Liver (tissue), 9 donors: ENCODE data around the gene LYRM4. TPM values are rescaled to one million over a fixed set of nuclear protein-coding genes. Genes with fewer than 3 reads are reported as not detected.

ENCODE experiments used
- DNase-seq: peaks from one replicate; pipeline ENCODE4 v3.0.0-alpha.2; 2017; ENCODE audit warnings: low spot score
- H3K27ac ChIP-seq, 2 donors: one replicate each; pipeline ENCODE4 v1.7.0; 2013; ENCODE audit warnings: inconsistent platforms in 2 of 2, low read length in 2 of 2, control low read depth in 1 of 2, low read depth in 1 of 2, mild to moderate bottlenecking in 1 of 2
- H3K27me3 ChIP-seq, 4 donors: one replicate each; pipeline versions ENCODE4 v1.6.1 to v1.7.0; 2013; ENCODE audit warnings: low read length in 3 of 4, inconsistent platforms in 1 of 4, mild to moderate bottlenecking in 1 of 4, moderate library complexity in 1 of 4; ENCODE audit not compliant: control insufficient read depth in 4 of 4, insufficient read depth in 4 of 4
- H3K36me3 ChIP-seq, 4 donors: one replicate each; pipeline versions ENCODE4 v1.6.1 to v1.7.0; 2013; ENCODE audit warnings: low read length in 3 of 4, mild to moderate bottlenecking in 3 of 4, low read depth in 1 of 4, moderate library complexity in 1 of 4; ENCODE audit not compliant: control insufficient read depth in 4 of 4, insufficient read depth in 3 of 4
- H3K4me1 ChIP-seq, 4 donors: one replicate each; pipeline versions ENCODE4 v1.6.1 to v1.7.0; 2013; ENCODE audit warnings: low read length in 3 of 4, mild to moderate bottlenecking in 3 of 4, moderate library complexity in 1 of 4; ENCODE audit not compliant: control insufficient read depth in 4 of 4, insufficient read depth in 4 of 4
- H3K4me3 ChIP-seq, 3 donors: one replicate each; pipeline versions ENCODE4 v1.6.1 to v1.7.0; 2013; ENCODE audit warnings: low read length in 3 of 3, control low read depth in 1 of 3, low read depth in 1 of 3, mild to moderate bottlenecking in 1 of 3
- H3K9ac ChIP-seq, 2 donors: one replicate each; pipeline ENCODE4 v1.7.0; 2013; ENCODE audit warnings: low read length in 2 of 2, mild to moderate bottlenecking in 2 of 2, moderate library complexity in 2 of 2, control low read depth in 1 of 2, low read depth in 1 of 2
- H3K9me3 ChIP-seq, 4 donors: one replicate each; pipeline versions ENCODE4 v1.6.1 to v1.7.0; 2013; ENCODE audit warnings: low read length in 3 of 4; ENCODE audit not compliant: control insufficient read depth in 4 of 4
- ATF3 ChIP-seq: IDR thresholded peaks from 2 replicates; pipeline ENCODE4 v1.6.1; 2016; ENCODE audit warnings: antibody characterized with exemption
- CTCF ChIP-seq: fragments of 150-350 bp; IDR thresholded peaks from 2 replicates; pipeline ENCODE4 v1.5.1; 2017; ENCODE audit warnings: improper control_type of control experiment, low read depth, low read length; ENCODE audit not compliant: missing input control
- EGR1 ChIP-seq, 2 donors: IDR thresholded peaks; 2 replicates each; pipeline ENCODE4 v1.6.1; 2016 to 2018; ENCODE audit warnings: antibody characterized with exemption in 2 of 2, low read depth in 2 of 2
- FOXA1 ChIP-seq: IDR thresholded peaks from 2 replicates; pipeline ENCODE4 v1.6.1; 2016; ENCODE audit warnings: antibody characterized with exemption
- FOXA2 ChIP-seq: IDR thresholded peaks from 2 replicates; pipeline ENCODE4 v1.6.1; 2016; ENCODE audit warnings: antibody characterized with exemption
- GABPA ChIP-seq, 2 donors: IDR thresholded peaks in 1 of 2; conservative IDR thresholded peaks in 1 of 2; 2 replicates each; pipeline ENCODE4 v1.6.1; 2016; ENCODE audit warnings: antibody characterized with exemption in 2 of 2, mild to moderate bottlenecking in 1 of 2, moderate library complexity in 1 of 2
- HNF4A ChIP-seq, 2 donors: conservative IDR thresholded peaks; 2 replicates each; pipeline ENCODE4 v1.6.1; 2016; ENCODE audit warnings: antibody characterized with exemption in 2 of 2, mild to moderate bottlenecking in 2 of 2
- HNF4G ChIP-seq: IDR thresholded peaks from 2 replicates; pipeline ENCODE4 v1.6.1; 2016; ENCODE audit warnings: antibody characterized with exemption
- JUND ChIP-seq, 2 donors: IDR thresholded peaks; 2 replicates each; pipeline ENCODE4 v1.6.1; 2016; ENCODE audit warnings: antibody characterized with exemption in 2 of 2
- MAX ChIP-seq: IDR thresholded peaks from 2 replicates; pipeline ENCODE4 v1.6.1; 2016; ENCODE audit warnings: antibody characterized with exemption
- NR2F2 ChIP-seq: IDR thresholded peaks from 2 replicates; pipeline ENCODE4 v1.6.1; 2016; ENCODE audit warnings: antibody characterized with exemption
- RAD21 ChIP-seq, 2 donors: IDR thresholded peaks; 2 replicates each; pipeline ENCODE4 v1.6.1; 2016; ENCODE audit warnings: antibody characterized with exemption in 2 of 2, mild to moderate bottlenecking in 2 of 2
- REST ChIP-seq: IDR thresholded peaks from 2 replicates; pipeline ENCODE4 v1.6.1; 2016; ENCODE audit warnings: antibody characterized with exemption, mild to moderate bottlenecking
- RXRA ChIP-seq, 2 donors: IDR thresholded peaks; 2 replicates each; pipeline ENCODE4 v1.6.1; 2017 to 2018; ENCODE audit warnings: antibody characterized with exemption in 2 of 2, mild to moderate bottlenecking in 1 of 2
- SP1 ChIP-seq: IDR thresholded peaks from 2 replicates; pipeline ENCODE4 v1.6.1; 2018; ENCODE audit warnings: antibody characterized with exemption, mild to moderate bottlenecking
- TAF1 ChIP-seq: conservative IDR thresholded peaks from 2 replicates; pipeline ENCODE4 v1.6.1; 2016; ENCODE audit warnings: antibody characterized with exemption, mild to moderate bottlenecking
- YY1 ChIP-seq: IDR thresholded peaks from 2 replicates; pipeline ENCODE4 v1.6.1; 2016; ENCODE audit warnings: antibody characterized with exemption, mild to moderate bottlenecking
- ZBTB33 ChIP-seq: IDR thresholded peaks from 2 replicates; pipeline ENCODE4 v1.6.1; 2016; ENCODE audit warnings: antibody characterized with exemption
- WGBS: extraction: QIAGEN DNeasy Blood & Tissue Kit; methylation state at CpG from one replicate; pipeline ENCODE4 v1.1.7; 2013; 5-methylcytosine and 5-hydroxymethylcytosine counted together
- polyA plus RNA-seq, 2 donors: library from polyadenylated mRNA; stranded (reverse) in 1 of 2; unstranded in 1 of 2; fragments of 200-250 nt in 1 of 2; fragments of >200 nt in 1 of 2; fragmentation: Nextera tagmentation in 1 of 2; extraction: Ambion mirVana in 1 of 2; gene quantifications; one replicate each; pipeline versions ENCODE4 v1.2.1 to v1.2.3, GENCODE V29; 2013 to 2015
- total RNA-seq, 2 donors: library from RNA; depleted of rRNA; stranded (reverse); fragments of >200 nt; gene quantifications; one replicate each; pipeline ENCODE4 v1.2.3, GENCODE V29; 2014
- donor health status: healthy.
- donor health status: healthy.
- donor health status: healthy.
- donor health status: healthy.
- donor health status: healthy.

Gene LYRM4
- total and polyA plus RNA-seq, 4 donors, result 4.4 to 13.1 (median 6.5) TPM

GRCh38 chr6:5157621-5158138 is 103.1 kb downstream of the LYRM4 start (continued):
- TF ChIP-seq CTCF (no peak), JUND (IDR thresholded peaks at IDR 0.05) (no peak), HNF4G (no peak), EGR1 (IDR thresholded peaks at IDR 0.05; ENCODE audit: low read depth in 2 of 2) (no peak)

- Histone ChIP-seq H3K4me3 (no peak overlapping the region), H3K4me1 (no peaks in the 10 kb centered on the region), H3K9ac (no peak overlapping the region), H3K36me3 (no peaks in the 10 kb centered on the region), H3K9me3 (no peaks in the 10 kb centered on the region), H3K27ac (no peak overlapping the region), H3K27me3 (no peaks in the 10 kb centered on the region)
- DNase-seq, result no peak
- TF ChIP-seq MAX (no peak), HNF4G (no peak), EGR1 (IDR thresholded peaks at IDR 0.05; ENCODE audit: low read depth in 2 of 2) (no peak)
- WGBS, result 93% methylated on average over 5 of the region's 5 CpGs
Observed at GRCh38 chr6:5156627-5157026, 104.1 kb downstream of the LYRM4 start.

- H3K36me3 ChIP-seq, result no peaks in the 10 kb centered on the region
- H3K9me3 ChIP-seq, result no peaks in the 10 kb centered on the region
- no peak overlapping the region for H3K27ac ChIP-seq
- 81% methylated on average over 3 of the region's 3 CpGs for WGBS
- H3K4me3 ChIP-seq, result no peak overlapping the region
- TF ChIP-seq FOXA2 (no peak), FOXA1 (no peak), YY1 (no peak), EGR1 (IDR thresholded peaks at IDR 0.05; ENCODE audit: low read depth in 2 of 2) (no peak), ATF3 (no peak), CTCF (no peak), HNF4G (no peak), REST (no peak), NR2F2 (no peak), TAF1 (no peak), ZBTB33 (no peak), MAX (no peak), SP1 (no peak), RXRA (IDR thresholded peaks at IDR 0.05) (no peak), JUND (IDR thresholded peaks at IDR 0.05) (no peak), RAD21 (IDR thresholded peaks at IDR 0.05) (no peak), HNF4A (conservative IDR thresholded peaks at IDR 0.05) (no peak), GABPA (IDR thresholded peaks at IDR 0.05 in 1 of 2, conservative IDR thresholded peaks at IDR 0.05 in 1 of 2) (no peak)
- no peak overlapping the region for H3K9ac ChIP-seq
- no peaks in the 10 kb centered on the region for H3K27me3 ChIP-seq
- DNase-seq, result no peak
- H3K4me1 ChIP-seq, result no peaks in the 10 kb centered on the region
Observed at GRCh38 chr6:5155906-5156305, 104.8 kb downstream of the LYRM4 start.
